Fibroblast of mammary gland (primary cell): ENCODE results near the gene REC114.
"Not testable (repeated sequence)": the region's sequence is repeated elsewhere in the genome, so short reads cannot be mapped to it uniquely, and the experiment has no call there.

Experiments used
- DNase-seq: peaks from one replicate; pipeline ENCODE4 v3.0.0-alpha.2; 2010; ENCODE audit warnings: low read depth
- H3K4me3 ChIP-seq: 2 replicates; pipeline ENCODE4 v1.5.1; 2011; ENCODE audit warnings: low read depth, mild to moderate bottlenecking, low read length, moderate library complexity; ENCODE audit not compliant: control insufficient read depth
- TF ChIP-seq, protein P1 (sequence below): conservative IDR thresholded peaks from 2 replicates; pipeline ENCODE4 v1.5.1; 2011; ENCODE audit warnings: low read depth, low read length, inconsistent platforms; ENCODE audit not compliant: control insufficient read depth, insufficient read depth

Gene REC114

DNA sequence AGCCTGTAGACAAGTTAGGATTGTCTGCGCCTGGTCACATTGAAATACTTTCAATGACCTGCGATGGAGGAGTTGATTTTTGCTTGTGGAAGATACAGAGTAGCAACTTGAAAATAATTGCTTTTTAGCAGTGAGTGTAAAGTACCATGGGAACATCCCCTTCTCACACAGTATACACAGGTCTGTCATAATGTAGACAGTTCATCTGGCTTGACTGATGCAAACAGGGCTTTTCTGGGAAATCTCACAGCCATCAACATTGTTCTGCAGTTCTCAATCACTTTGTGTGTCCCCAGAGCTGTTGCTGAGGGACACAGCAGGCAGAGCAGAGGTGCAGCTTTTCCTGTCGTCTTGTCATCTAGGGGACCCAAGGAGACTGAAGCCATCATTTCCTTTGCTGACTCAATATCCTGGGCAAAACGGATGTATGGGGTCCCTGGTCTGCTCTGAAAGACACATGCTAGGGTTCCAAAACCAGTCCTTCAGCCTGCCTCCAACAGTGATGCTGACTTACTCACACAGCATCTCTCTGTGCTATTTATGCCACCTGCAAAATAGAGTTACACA is 5.3 kb upstream of the REC114 start:
- H3K4me3 ChIP-seq = no peak overlapping the region
- TF ChIP-seq, protein P1, sequence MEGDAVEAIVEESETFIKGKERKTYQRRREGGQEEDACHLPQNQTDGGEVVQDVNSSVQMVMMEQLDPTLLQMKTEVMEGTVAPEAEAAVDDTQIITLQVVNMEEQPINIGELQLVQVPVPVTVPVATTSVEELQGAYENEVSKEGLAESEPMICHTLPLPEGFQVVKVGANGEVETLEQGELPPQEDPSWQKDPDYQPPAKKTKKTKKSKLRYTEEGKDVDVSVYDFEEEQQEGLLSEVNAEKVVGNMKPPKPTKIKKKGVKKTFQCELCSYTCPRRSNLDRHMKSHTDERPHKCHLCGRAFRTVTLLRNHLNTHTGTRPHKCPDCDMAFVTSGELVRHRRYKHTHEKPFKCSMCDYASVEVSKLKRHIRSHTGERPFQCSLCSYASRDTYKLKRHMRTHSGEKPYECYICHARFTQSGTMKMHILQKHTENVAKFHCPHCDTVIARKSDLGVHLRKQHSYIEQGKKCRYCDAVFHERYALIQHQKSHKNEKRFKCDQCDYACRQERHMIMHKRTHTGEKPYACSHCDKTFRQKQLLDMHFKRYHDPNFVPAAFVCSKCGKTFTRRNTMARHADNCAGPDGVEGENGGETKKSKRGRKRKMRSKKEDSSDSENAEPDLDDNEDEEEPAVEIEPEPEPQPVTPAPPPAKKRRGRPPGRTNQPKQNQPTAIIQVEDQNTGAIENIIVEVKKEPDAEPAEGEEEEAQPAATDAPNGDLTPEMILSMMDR = no peak
- DNase-seq = no peak

DNA sequence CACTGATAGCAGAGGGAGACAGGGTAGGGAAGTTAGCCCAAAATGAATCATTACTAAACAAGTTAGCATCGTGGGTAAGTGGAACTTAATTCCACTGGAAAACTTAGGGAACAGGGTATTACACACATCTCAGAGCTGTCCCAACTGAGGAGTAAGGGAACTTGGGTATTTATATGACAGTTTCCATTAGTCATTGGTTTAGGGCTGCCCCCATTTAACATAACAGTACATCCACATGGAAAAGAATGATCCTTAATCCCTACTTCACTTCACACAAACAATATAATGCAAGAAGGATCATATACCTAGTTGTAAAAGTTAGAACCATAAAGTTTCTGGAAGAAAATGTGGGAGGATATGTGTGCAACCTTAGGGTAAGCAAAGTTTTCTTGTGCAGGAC is 4.3 kb upstream of the REC114 start:
- DNase-seq = no peak
- no peak overlapping the region for H3K4me3 ChIP-seq
- TF ChIP-seq, protein P1 = no peak

DNA sequence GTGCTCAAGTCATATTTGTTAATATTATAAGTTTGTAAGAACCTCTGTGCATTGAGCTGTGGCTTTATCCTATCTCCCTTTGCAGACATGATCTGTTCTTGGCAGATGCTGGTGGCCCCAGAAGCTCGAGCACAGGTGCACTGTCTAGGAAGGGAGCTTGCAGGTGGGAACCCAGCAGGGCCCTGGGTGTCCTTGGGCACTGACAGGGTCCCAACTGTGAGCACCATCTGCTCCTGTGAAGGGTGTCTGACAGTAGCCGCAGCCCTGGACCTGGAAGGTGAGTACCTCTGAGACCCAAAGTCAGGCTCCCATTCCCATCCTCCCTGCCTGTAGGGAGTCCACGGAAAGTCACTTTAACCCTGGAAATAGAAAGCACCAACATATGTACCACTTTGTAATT is 2.4 kb upstream of the REC114 start:
- TF ChIP-seq, protein P1 = no peak
- no peak overlapping the region for H3K4me3 ChIP-seq
- no peak for DNase-seq

DNA sequence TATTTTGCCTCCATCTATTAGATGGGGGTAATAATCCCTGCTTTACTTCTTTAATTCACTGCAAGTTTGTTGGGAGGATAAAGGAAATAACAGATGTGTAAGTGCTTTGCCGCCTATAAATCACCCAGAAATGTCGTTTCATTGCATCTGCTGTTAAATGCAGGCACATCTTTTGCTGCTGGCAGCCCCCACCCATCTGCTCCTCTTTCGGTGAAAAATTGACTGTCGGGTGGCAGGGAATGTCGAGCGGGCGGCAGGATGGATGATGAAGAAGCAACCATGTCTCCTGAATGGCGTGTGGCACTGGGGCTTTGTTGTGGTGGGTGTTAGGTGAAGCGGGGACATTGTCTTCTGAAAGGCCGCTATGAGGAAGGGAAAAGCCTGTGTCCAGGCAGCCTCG is 543 bp upstream of the REC114 start:
- TF ChIP-seq, protein P1 = no peak
- no peak for DNase-seq

DNA sequence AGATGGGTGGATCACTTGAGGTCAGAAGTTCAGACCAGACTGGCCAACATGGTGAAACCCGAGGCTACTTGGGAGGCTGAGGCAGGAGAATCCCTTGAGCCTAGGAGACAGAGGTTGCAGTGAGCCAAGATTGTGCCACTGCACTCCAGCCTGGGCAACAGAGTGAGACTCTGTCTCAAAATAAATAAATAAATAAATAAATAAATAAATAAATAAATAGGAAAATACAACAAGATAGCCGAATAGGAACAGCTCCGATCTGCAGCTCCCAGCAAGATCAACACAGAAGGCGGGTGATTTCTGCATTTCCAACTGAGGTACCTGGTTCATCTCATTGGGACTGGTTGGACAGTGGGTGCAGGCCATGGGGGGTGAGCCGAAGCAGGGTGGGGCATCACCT is 4.5 kb downstream of the REC114 start:
- not testable (repeated sequence) for H3K4me3 ChIP-seq, DNase-seq

More for the DNA sequence above, 543 bp upstream of the REC114 start:
- no peak overlapping the region for H3K4me3 ChIP-seq

DNA sequence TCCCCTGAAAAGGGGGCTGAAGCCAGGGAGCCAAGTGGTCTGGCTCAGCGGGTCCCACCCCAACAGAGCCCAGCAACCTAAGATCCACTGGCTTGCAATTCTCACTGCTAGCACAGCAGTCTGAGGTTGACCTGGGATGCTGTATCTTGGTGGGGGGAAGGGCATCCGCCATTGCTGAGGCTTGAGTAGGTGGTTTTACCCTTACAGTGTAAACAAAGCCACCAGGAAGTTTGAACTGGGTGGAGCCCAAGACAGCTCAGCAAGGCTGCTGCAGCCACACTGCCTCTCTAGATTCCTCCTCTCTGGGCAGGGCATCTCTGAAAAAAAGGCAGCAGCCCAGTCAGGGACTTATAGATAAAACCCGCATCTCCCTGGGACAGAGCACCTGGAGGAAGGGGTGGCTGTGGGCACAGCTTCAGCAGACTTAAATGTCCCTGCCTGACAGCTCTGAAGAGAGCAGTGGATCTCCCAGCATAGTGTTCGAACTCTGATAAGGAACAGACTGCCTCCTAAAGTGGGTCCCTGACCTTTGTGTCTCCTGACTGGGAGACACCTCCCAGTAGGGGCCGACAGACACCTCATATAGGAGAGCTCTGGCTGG is 5.3 kb downstream of the REC114 start:
- not testable (repeated sequence) for H3K4me3 ChIP-seq, DNase-seq

DNA sequence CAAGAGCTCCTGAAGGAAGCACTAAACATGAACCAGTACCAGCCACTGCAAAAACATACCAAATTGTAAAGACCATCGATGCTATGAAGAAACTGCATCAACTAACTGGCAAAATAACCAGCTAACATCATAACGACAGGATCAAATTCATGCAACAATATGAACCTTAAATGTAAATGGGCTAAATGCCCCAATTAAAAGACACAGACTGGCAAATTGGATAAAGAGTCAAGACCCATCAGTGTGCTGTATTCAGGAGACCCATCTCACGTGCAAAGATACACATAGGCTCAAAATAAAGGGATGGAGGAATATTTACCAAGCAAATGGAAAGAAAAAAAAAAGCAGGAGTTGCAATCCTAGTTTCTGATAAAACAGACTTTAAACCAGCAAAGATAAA is 7.0 kb downstream of the REC114 start:
- not testable (repeated sequence) for DNase-seq, H3K4me3 ChIP-seq

DNA sequence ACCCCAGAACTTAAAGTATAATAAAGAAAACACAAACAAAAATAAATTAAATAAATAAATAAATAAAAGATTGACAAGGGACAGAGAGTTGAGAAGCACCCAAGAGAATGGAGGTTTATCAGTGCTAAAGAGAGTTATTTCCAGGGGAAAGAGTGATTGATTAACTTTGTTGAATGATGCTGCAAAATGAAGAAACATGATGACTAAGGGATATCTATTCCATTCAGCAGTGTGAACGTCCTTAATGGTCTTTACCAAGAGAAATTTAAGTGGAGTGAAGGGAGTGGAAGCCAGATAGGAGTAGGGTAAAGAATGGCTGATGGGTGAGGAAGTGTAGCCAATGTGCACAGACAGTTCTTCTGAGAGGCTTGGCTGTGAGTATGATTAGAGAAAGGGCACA is 11.1 kb downstream of the REC114 start:
- H3K4me3 ChIP-seq = no peak overlapping the region
- no peak for DNase-seq
- TF ChIP-seq, protein P1 = no peak

DNA sequence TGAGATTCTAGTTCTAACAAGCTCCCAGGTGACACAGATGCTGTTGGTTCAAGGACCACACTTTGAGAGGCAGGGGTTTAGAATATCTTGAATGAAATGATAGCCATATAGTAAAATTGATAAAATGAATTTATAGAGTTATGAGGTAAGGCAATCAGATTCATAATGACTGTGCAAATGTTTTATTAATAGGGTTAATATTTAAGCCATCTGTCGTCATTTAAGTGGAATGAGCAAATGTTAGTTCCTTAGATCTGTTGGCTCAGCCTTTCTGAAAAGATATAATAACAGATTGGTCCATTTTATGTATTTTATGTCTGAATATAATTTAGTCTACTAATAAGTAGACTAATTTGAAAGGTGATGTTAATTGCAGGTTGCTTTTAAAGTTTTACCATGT is 12.9 kb downstream of the REC114 start:
- no peak for DNase-seq
- TF ChIP-seq, protein P1 = no peak
- no peak overlapping the region for H3K4me3 ChIP-seq
